Measurements from ENCODE around the gene RASGEF1B.

Gene RASGEF1B

DNA sequence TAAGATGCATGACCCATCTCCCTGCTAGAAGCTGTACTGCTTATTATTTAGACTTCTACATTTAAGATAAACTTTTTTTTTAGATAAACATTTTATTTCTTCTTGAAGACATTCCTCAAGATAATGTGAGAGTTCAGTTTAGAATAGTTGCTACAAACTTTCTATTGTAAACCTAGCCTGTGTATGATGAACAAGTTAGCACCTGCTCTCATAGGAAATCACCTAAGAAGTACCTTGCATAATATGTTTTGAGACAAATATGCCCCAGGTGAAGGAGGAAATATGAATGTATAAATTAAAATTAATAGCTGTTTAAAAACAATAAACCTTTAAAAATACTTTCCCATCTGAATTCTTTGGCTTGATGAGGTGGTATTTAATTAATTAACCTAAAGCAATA lies 35.6 kb downstream of the RASGEF1B start:
- no peak for DNase-seq
- peaks cover 21% of the 10 kb centered on the region for H3K36me3 ChIP-seq (ENCODE audit: control insufficient read depth, insufficient read depth, low read length)

GRCh38 chr4:81432825-81433224 lies 38.9 kb downstream of the RASGEF1B start:
- Histone ChIP-seq H3K4me1 (ENCODE audit: control insufficient read depth, insufficient read depth, low read length, poor library complexity, severe bottlenecking) (no peaks in the 10 kb centered on the region), H3K27me3 (replicated peaks; ENCODE audit: control insufficient read depth, insufficient read depth, low read length, poor library complexity, severe bottlenecking) (no peaks in the 10 kb centered on the region), H3K27ac (ENCODE audit: insufficient read depth, low read length, poor library complexity, severe bottlenecking) (no peak overlapping the region), H3K9me3 (ENCODE audit: control insufficient read depth, low read length) (no peaks in the 10 kb centered on the region), H3K4me3 (ENCODE audit: insufficient read depth, low read depth, low read length, poor library complexity, severe bottlenecking) (no peak overlapping the region), H3K36me3 (ENCODE audit: control insufficient read depth, insufficient read depth, low read length) (peaks cover 14% of the 10 kb centered on the region)
- DNase-seq = no peak

More for the DNA sequence above, 35.6 kb downstream of the RASGEF1B start:
- no peak overlapping the region for H3K4me3 ChIP-seq (ENCODE audit: insufficient read depth, low read depth, low read length, poor library complexity, severe bottlenecking)
- no peak overlapping the region for H3K27ac ChIP-seq (ENCODE audit: insufficient read depth, low read length, poor library complexity, severe bottlenecking)
- no peaks in the 10 kb centered on the region for H3K27me3 ChIP-seq (replicated peaks; ENCODE audit: control insufficient read depth, insufficient read depth, low read length, poor library complexity, severe bottlenecking)
- H3K4me1 ChIP-seq (ENCODE audit: control insufficient read depth, insufficient read depth, low read length, poor library complexity, severe bottlenecking) = no peaks in the 10 kb centered on the region
- no peaks in the 10 kb centered on the region for H3K9me3 ChIP-seq (ENCODE audit: control insufficient read depth, low read length)

DNA sequence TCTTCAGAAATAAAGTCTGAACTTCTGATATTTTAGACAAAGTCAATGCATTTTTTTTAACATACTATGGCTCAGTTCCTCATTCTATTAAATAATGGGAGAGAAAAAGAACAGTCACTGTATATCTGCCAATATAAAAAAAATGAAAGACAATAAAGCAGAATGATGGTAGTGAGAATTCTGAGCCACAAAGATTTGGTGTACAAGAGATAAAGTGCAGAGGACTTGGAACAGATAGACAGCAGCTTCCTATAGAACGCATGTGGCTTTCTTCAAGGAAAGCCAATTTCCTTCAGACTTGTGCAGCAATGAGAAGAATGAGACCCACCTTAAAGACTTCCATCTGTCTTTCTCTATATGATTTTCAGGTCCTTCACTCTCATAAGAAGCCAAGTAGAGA lies 39.7 kb downstream of the RASGEF1B start:
- peaks cover 14% of the 10 kb centered on the region for H3K36me3 ChIP-seq (ENCODE audit: control insufficient read depth, insufficient read depth, low read length)
- H3K4me3 ChIP-seq (ENCODE audit: insufficient read depth, low read depth, low read length, poor library complexity, severe bottlenecking) = no peak overlapping the region
- no peaks in the 10 kb centered on the region for H3K27me3 ChIP-seq (replicated peaks; ENCODE audit: control insufficient read depth, insufficient read depth, low read length, poor library complexity, severe bottlenecking)
- H3K9me3 ChIP-seq (ENCODE audit: control insufficient read depth, low read length) = no peaks in the 10 kb centered on the region
- DNase-seq = no peak
- H3K4me1 ChIP-seq (ENCODE audit: control insufficient read depth, insufficient read depth, low read length, poor library complexity, severe bottlenecking) = no peaks in the 10 kb centered on the region
- H3K27ac ChIP-seq (ENCODE audit: insufficient read depth, low read length, poor library complexity, severe bottlenecking) = no peak overlapping the region

DNA sequence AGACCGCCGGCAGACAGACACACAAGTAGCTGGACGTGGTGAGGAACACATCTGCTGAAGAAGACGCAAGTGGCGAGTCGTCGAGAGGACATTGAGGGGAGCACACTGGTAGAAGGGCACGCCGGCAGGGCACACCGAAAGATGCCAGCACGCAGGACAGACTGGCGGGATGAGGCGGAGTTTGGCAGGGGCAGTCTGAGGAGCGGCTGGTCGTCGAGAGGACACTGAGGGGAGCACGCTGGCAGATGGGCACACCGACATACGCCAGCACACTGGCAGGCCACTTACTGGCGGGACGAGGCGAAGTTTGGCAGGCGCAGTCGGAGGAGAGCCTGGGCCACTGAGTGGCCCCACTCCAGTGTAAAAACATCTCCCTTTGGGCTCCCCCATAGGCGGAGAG lies 42.1 kb downstream of the RASGEF1B start:
- H3K27ac ChIP-seq (ENCODE audit: insufficient read depth, low read length, poor library complexity, severe bottlenecking) = no peak overlapping the region
- H3K4me3 ChIP-seq (ENCODE audit: insufficient read depth, low read depth, low read length, poor library complexity, severe bottlenecking) = no peak overlapping the region
- no peaks in the 10 kb centered on the region for H3K27me3 ChIP-seq (replicated peaks; ENCODE audit: control insufficient read depth, insufficient read depth, low read length, poor library complexity, severe bottlenecking)
- peaks cover 14% of the 10 kb centered on the region for H3K36me3 ChIP-seq (ENCODE audit: control insufficient read depth, insufficient read depth, low read length)
- no peaks in the 10 kb centered on the region for H3K4me1 ChIP-seq (ENCODE audit: control insufficient read depth, insufficient read depth, low read length, poor library complexity, severe bottlenecking)
- no peaks in the 10 kb centered on the region for H3K9me3 ChIP-seq (ENCODE audit: control insufficient read depth, low read length)
- no peak for DNase-seq

GRCh38 chr4:81429031-81429430 lies 42.7 kb downstream of the RASGEF1B start:
- no peak overlapping the region for H3K4me3 ChIP-seq (ENCODE audit: insufficient read depth, low read depth, low read length, poor library complexity, severe bottlenecking)
- H3K27me3 ChIP-seq (replicated peaks; ENCODE audit: control insufficient read depth, insufficient read depth, low read length, poor library complexity, severe bottlenecking) = no peaks in the 10 kb centered on the region
- no peak overlapping the region for H3K27ac ChIP-seq (ENCODE audit: insufficient read depth, low read length, poor library complexity, severe bottlenecking)
- H3K36me3 ChIP-seq (ENCODE audit: control insufficient read depth, insufficient read depth, low read length) = peaks cover 14% of the 10 kb centered on the region
- no peaks in the 10 kb centered on the region for H3K4me1 ChIP-seq (ENCODE audit: control insufficient read depth, insufficient read depth, low read length, poor library complexity, severe bottlenecking)
- no peaks in the 10 kb centered on the region for H3K9me3 ChIP-seq (ENCODE audit: control insufficient read depth, low read length)
- no peak for DNase-seq

- no peak overlapping the region for H3K27ac ChIP-seq (ENCODE audit: insufficient read depth, low read length, poor library complexity, severe bottlenecking)
- peaks cover 14% of the 10 kb centered on the region for H3K36me3 ChIP-seq (ENCODE audit: control insufficient read depth, insufficient read depth, low read length)
- H3K27me3 ChIP-seq (replicated peaks; ENCODE audit: control insufficient read depth, insufficient read depth, low read length, poor library complexity, severe bottlenecking) = no peaks in the 10 kb centered on the region
- DNase-seq = no peak
- no peak overlapping the region for H3K4me3 ChIP-seq (ENCODE audit: insufficient read depth, low read depth, low read length, poor library complexity, severe bottlenecking)
- H3K9me3 ChIP-seq (ENCODE audit: control insufficient read depth, low read length) = no peaks in the 10 kb centered on the region
- no peaks in the 10 kb centered on the region for H3K4me1 ChIP-seq (ENCODE audit: control insufficient read depth, insufficient read depth, low read length, poor library complexity, severe bottlenecking)
Observed at GRCh38 chr4:81428002-81428401, 43.7 kb downstream of the RASGEF1B start.

DNA sequence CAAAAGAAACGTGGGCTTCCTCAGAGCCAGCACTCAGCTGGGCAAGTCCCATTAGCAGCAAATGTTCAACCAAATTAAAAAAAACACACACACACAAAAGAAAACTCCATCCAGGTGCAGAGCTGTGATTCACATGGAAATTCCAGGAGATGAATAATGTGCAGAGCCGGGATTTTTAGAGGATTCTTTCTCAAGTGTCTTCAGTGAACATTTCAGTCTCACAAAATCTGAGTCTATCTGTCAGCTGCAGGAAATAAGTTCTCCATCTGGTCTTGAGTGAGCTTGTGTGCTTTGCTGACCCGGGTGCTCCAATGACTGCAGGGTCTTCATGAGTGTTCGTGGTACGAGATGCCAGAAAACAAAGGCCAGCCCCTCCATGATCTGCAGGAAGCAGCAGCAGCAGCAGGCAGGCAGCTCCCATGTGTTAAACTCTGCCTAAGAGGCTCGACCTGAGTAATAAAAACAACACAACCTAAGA lies 44.3 kb downstream of the RASGEF1B start:
- H3K4me1 ChIP-seq (ENCODE audit: control insufficient read depth, insufficient read depth, low read length, poor library complexity, severe bottlenecking) = no peaks in the 10 kb centered on the region
- peaks cover 9% of the 10 kb centered on the region for H3K36me3 ChIP-seq (ENCODE audit: control insufficient read depth, insufficient read depth, low read length)
- no peak for DNase-seq
- H3K4me3 ChIP-seq (ENCODE audit: insufficient read depth, low read depth, low read length, poor library complexity, severe bottlenecking) = no peak overlapping the region
- no peaks in the 10 kb centered on the region for H3K27me3 ChIP-seq (replicated peaks; ENCODE audit: control insufficient read depth, insufficient read depth, low read length, poor library complexity, severe bottlenecking)
- no peaks in the 10 kb centered on the region for H3K9me3 ChIP-seq (ENCODE audit: control insufficient read depth, low read length)
- no peak overlapping the region for H3K27ac ChIP-seq (ENCODE audit: insufficient read depth, low read length, poor library complexity, severe bottlenecking)

GRCh38 chr4:81426770-81427289 lies 44.9 kb downstream of the RASGEF1B start:
- no peak overlapping the region for H3K27ac ChIP-seq (ENCODE audit: insufficient read depth, low read length, poor library complexity, severe bottlenecking)

DNA sequence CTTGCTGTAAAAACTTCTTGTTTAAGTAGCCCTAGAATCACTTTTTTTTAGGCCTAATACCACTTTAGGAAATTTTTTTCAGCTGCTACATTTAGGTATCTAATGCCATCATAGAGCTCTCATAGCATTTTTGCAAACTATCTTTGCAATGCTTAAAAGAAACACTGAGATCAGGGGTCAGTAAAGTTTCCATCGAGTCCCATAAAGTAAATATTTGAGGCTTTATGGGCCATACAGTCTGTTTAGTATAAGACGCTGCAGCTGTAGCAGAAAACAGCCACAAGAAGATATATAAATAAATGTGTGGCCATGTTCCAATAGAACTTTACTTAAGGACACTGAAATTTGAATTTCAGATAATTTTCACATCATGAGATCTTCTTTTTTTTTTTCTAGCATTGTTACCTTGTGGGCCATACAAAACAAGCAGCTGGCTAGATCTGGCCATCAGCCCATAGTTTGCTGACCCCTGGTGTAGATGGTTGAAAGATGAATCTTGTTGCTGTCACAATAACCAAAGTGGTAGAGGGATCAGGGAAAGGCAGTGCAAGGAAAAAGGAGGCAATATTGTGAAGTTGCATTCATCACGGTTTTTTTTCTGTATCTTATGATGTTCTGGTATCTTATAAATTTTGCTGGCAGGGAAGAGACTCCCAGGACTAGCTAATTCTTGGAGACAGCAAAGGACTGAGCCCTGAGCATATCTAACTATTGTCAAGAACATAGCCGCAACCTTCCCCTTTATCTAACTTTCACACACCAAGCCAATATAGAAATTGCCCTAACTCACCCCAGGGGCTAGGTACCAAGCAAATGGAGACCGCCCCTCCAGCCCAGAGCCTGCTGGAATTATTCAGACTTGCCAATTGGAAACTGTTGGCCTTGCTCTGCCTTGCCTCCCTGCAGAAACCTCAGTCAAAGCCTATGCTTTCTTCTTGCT lies 46.6 kb downstream of the RASGEF1B start:
- Histone ChIP-seq H3K27me3 (replicated peaks; ENCODE audit: control insufficient read depth, insufficient read depth, low read length, poor library complexity, severe bottlenecking) (no peaks in the 10 kb centered on the region), H3K9me3 (ENCODE audit: control insufficient read depth, low read length) (no peaks in the 10 kb centered on the region), H3K4me3 (ENCODE audit: insufficient read depth, low read depth, low read length, poor library complexity, severe bottlenecking) (no peak overlapping the region), H3K27ac (ENCODE audit: insufficient read depth, low read length, poor library complexity, severe bottlenecking) (no peak overlapping the region), H3K36me3 (ENCODE audit: control insufficient read depth, insufficient read depth, low read length) (no peaks in the 10 kb centered on the region), H3K4me1 (ENCODE audit: control insufficient read depth, insufficient read depth, low read length, poor library complexity, severe bottlenecking) (no peaks in the 10 kb centered on the region)
- DNase-seq = no peak

More at GRCh38 chr4:81426770-81427289, 44.9 kb downstream of the RASGEF1B start:
- DNase-seq = no peak
- Histone ChIP-seq H3K4me1 (ENCODE audit: control insufficient read depth, insufficient read depth, low read length, poor library complexity, severe bottlenecking) (no peaks in the 10 kb centered on the region), H3K9me3 (ENCODE audit: control insufficient read depth, low read length) (no peaks in the 10 kb centered on the region), H3K27me3 (replicated peaks; ENCODE audit: control insufficient read depth, insufficient read depth, low read length, poor library complexity, severe bottlenecking) (no peaks in the 10 kb centered on the region), H3K36me3 (ENCODE audit: control insufficient read depth, insufficient read depth, low read length) (peaks cover 6% of the 10 kb centered on the region), H3K4me3 (ENCODE audit: insufficient read depth, low read depth, low read length, poor library complexity, severe bottlenecking) (no peak overlapping the region)

DNA sequence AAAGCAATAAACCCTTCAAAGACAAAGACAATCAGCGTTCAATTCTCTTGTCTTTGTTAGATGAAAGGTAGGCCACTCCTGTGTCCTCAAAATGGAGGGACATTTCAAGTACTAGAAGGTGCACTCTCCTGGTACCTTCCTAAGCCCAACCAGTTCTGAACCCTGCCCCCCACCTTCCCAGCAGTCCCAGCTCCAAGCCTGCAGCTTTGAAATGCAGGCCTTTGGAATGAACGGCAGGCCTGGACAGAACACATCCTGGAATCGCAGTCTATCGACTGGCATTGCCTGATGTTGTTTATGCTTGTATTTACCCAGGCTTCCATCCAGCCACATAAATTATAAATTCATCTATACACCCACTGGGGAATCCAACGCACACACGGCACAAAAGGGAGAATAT lies 47.4 kb downstream of the RASGEF1B start:
- H3K36me3 ChIP-seq (ENCODE audit: control insufficient read depth, insufficient read depth, low read length) = no peaks in the 10 kb centered on the region
- DNase-seq = no peak
- H3K9me3 ChIP-seq (ENCODE audit: control insufficient read depth, low read length) = no peaks in the 10 kb centered on the region
- H3K27ac ChIP-seq (ENCODE audit: insufficient read depth, low read length, poor library complexity, severe bottlenecking) = no peak overlapping the region
- no peak overlapping the region for H3K4me3 ChIP-seq (ENCODE audit: insufficient read depth, low read depth, low read length, poor library complexity, severe bottlenecking)
- no peaks in the 10 kb centered on the region for H3K27me3 ChIP-seq (replicated peaks; ENCODE audit: control insufficient read depth, insufficient read depth, low read length, poor library complexity, severe bottlenecking)
- H3K4me1 ChIP-seq (ENCODE audit: control insufficient read depth, insufficient read depth, low read length, poor library complexity, severe bottlenecking) = no peaks in the 10 kb centered on the region

All from effector memory CD4-positive, alpha-beta T cell (primary cell).